Tibial nerve (tissue), 4 donors: ENCODE results near the gene SLC37A1. TPM values are rescaled to one million over a fixed set of nuclear protein-coding genes. Genes with fewer than 3 reads are reported as not detected.

Experiments used
- DNase-seq, 2 donors: peaks; one replicate each; pipeline ENCODE4 v3.0.0-alpha.2; 2019; ENCODE audit warnings: low spot score in 2 of 2
- H3K27ac ChIP-seq, 4 donors: fragments of 200-600 bp; sonication (generic) in 3 of 4; one replicate each; pipeline ENCODE4 v1.5.1; 2017 to 2019; ENCODE audit warnings: mild to moderate bottlenecking in 1 of 4
- H3K27me3 ChIP-seq, 2 donors: fragments of 200-600 bp; sonication (generic) in 1 of 2; one replicate each; pipeline versions ENCODE4 v1.5.1 to v1.6.0; 2017 to 2019
- H3K36me3 ChIP-seq, 3 donors: fragments of 200-600 bp; sonication (generic); one replicate each; pipeline ENCODE4 v1.5.1; 2018 to 2019
- H3K4me1 ChIP-seq, 4 donors: fragments of 200-600 bp; sonication (generic) in 3 of 4; one replicate each; pipeline ENCODE4 v1.5.1; 2017 to 2019
- H3K4me3 ChIP-seq, 4 donors: fragments of 200-600 bp; sonication (generic) in 3 of 4; one replicate each; pipeline ENCODE4 v1.5.1; 2017 to 2019; ENCODE audit warnings: mild to moderate bottlenecking in 1 of 4, moderate library complexity in 1 of 4
- H3K9me3 ChIP-seq, 4 donors: fragments of 200-600 bp; sonication (generic) in 3 of 4; one replicate each; pipeline ENCODE4 v1.5.1; 2017 to 2019
- EP300 ChIP-seq, 2 donors: sonication (generic); formaldehyde crosslinking; IDR thresholded peaks; one replicate each; pipeline ENCODE4 v1.6.1; 2017; ENCODE audit warnings: antibody characterized with exemption in 2 of 2, mild to moderate bottlenecking in 1 of 2
- POLR2A ChIP-seq, 2 donors: fragments of 450-650 bp; IDR thresholded peaks; one replicate each; pipeline ENCODE4 v1.6.1; 2017; ENCODE audit warnings: antibody characterized with exemption in 2 of 2, mild to moderate bottlenecking in 2 of 2, moderate library complexity in 2 of 2
- WGBS, 2 donors: methylation state at CpG; one replicate each; pipeline ENCODE4 v1.1.5; 2018; 5-methylcytosine and 5-hydroxymethylcytosine counted together
- total RNA-seq, 4 donors: library from RNA; depleted of rRNA; stranded (reverse); fragments of >200 nt; gene quantifications; one replicate each; pipeline ENCODE4 v1.1.0, GENCODE V29; 2016
- TF ChIP-seq, protein P1 (sequence below), 5 experiments: fragments of 200-600 bp in 3 of 5; fragments of 450-650 bp in 2 of 5; sonication (generic) in 3 of 5; IDR thresholded peaks; one replicate each; pipeline ENCODE4 v1.5.1; 2016 to 2019; ENCODE audit warnings: antibody characterized with exemption in 5 of 5, mild to moderate bottlenecking in 3 of 5, moderate library complexity in 2 of 5

Gene SLC37A1
- total RNA-seq, 4 donors from 2014 or later = 4.4 to 6.7 (median 5.0) TPM

DNA sequence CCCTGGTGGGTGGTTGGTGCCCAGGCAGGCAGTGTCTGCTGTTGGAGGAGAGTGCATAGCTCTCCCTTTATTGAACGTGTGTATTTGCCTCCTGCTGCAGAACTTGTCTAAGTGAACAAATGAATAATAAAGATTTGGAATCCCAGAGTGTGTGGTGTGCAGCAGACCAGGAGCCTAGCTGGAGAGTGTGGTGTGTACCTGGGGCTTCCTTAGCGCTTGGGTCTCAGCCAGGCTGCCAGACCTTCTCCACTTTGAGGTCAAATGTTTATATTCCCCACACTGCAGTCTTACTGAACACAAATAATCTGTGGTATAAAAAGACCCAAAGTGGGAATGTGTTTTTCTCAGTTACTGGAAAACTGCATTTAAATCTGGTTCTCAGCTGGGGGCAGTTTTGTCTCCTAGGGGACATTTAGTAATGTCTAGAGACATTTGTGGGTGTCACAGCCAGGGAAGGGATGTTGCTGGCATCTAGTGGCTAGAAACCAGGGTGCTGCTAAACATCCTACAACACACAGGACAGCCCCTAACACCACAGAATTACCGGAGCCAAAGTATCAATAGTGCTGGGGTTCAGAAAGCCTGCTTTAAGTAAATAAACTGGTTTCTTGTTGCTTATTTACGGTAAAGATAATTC, 23.6 kb downstream of the SLC37A1 start:
- peaks cover 0 to 27% (median 11%) of the 10 kb centered on the region in 4 donors for H3K4me1 ChIP-seq
- no peak overlapping the region for H3K27ac ChIP-seq
- WGBS, 2 donors = 78 to 80% methylated on average over 4 of the region's 4 CpGs
- H3K9me3 ChIP-seq = no peaks in the 10 kb centered on the region
- no peaks in the 10 kb centered on the region for H3K27me3 ChIP-seq
- no peak overlapping the region for H3K4me3 ChIP-seq
- H3K36me3 ChIP-seq = peaks cover 0 to 46% (median 0%) of the 10 kb centered on the region in 3 donors
- no peak for DNase-seq
- TF ChIP-seq, protein P1, sequence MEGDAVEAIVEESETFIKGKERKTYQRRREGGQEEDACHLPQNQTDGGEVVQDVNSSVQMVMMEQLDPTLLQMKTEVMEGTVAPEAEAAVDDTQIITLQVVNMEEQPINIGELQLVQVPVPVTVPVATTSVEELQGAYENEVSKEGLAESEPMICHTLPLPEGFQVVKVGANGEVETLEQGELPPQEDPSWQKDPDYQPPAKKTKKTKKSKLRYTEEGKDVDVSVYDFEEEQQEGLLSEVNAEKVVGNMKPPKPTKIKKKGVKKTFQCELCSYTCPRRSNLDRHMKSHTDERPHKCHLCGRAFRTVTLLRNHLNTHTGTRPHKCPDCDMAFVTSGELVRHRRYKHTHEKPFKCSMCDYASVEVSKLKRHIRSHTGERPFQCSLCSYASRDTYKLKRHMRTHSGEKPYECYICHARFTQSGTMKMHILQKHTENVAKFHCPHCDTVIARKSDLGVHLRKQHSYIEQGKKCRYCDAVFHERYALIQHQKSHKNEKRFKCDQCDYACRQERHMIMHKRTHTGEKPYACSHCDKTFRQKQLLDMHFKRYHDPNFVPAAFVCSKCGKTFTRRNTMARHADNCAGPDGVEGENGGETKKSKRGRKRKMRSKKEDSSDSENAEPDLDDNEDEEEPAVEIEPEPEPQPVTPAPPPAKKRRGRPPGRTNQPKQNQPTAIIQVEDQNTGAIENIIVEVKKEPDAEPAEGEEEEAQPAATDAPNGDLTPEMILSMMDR (IDR thresholded peaks at IDR 0.05) = peak in 1 of 5 experiments; percentile 8
- TF ChIP-seq EP300 (IDR thresholded peaks at IDR 0.05) (no peak), POLR2A (IDR thresholded peaks at IDR 0.05) (no peak)

DNA sequence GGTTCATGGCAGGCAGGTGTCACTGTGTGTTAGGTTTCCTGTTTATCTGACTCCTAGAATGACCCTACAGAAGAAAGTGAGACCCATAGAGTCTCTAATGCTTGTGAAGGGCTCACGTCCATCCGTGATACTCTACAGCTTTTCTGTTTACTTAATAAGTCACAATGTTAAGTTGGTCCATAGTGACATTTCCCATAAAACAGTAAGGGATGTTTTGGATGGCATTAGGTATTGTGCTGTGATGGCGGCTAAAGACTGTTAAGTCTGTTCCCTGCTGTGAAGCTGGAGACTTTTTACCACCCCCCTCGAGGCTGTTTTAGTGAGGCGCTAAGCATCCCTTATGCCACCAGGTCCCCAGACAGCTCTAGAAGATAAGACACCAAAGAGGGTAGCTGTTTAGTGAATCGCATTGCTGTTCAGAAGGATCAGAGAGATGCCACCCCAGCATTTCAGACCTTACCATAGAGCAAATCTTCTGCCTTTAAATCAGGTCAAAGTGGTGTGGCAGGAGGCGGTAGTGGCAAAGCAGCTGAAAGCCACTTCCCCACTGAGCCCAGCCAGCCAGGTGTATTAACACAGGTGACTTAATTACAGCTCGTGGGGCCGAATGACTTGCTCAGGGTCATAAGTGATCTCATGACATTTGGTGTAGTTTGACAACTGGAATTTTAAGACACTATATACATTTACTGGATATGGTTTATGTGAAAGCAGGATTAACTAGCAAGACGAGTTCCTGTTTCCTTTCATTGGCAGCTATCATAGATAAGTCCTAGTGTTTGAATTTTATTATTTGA, 25.0 kb downstream of the SLC37A1 start:
- Histone ChIP-seq H3K9me3 (no peaks in the 10 kb centered on the region), H3K36me3 (peaks cover 0 to 60% (median 0%) of the 10 kb centered on the region in 3 donors), H3K27ac (no peak overlapping the region), H3K4me3 (no peak overlapping the region), H3K4me1 (peaks cover 0 to 19% (median 5%) of the 10 kb centered on the region in 4 donors), H3K27me3 (no peaks in the 10 kb centered on the region)
- WGBS, 2 donors = 69 to 70% methylated on average over 10 of the region's 10 CpGs
- DNase-seq = no peak
- no peak for TF ChIP-seq POLR2A (IDR thresholded peaks at IDR 0.05)
- TF ChIP-seq, protein P1 (IDR thresholded peaks at IDR 0.05) = no peak
- no peak for TF ChIP-seq EP300 (IDR thresholded peaks at IDR 0.05)

DNA sequence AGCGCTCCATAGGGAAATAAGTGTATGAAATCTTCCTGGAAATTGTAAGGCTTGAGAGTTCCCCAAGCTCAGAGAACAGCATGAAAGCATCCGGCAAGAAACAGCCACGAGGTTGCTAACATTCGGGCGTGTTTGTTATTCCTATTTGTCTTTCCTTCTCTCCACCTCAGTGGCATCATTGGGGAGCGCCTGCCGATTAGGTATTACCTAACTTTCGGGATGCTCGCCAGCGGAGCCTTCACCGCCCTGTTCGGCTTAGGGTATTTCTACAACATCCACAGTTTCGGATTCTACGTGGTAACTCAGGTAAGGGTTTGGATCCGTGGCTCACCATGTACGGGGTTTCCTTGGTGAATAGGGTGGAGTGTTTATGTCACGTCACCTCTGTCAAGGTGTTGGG, 25.7 kb downstream of the SLC37A1 start:
- DNase-seq = no peak
- peaks cover 0 to 64% (median 0%) of the 10 kb centered on the region in 3 donors for H3K36me3 ChIP-seq

DNA sequence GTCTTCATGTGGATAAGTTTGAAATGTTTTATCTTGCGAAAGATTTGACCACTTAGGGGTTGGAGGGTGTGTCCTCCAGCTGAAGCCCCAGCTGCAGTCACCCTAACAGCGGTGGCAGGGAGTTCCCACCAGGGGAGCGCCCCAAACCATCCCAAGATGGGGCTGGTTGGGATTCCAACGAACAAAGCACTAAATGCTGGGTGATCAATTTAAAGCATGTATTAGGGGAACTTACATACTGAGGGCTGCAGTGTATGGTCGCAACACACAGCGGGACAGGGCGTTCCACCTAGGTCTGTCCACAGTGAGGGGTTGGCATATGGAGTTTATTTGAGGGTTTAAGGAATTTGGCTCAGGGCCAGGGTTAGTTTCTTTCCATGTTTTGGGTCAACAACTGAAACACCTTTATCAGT, 26.3 kb downstream of the SLC37A1 start:
- WGBS, 2 donors = 80 to 85% methylated on average over 5 to 7 of the region's 7 CpGs
- H3K27me3 ChIP-seq = no peaks in the 10 kb centered on the region
- H3K4me1 ChIP-seq = peaks cover 0 to 11% (median 2%) of the 10 kb centered on the region in 4 donors
- peaks cover 0 to 65% (median 0%) of the 10 kb centered on the region in 3 donors for H3K36me3 ChIP-seq
- no peaks in the 10 kb centered on the region for H3K9me3 ChIP-seq
- H3K27ac ChIP-seq = no peak overlapping the region
- TF ChIP-seq POLR2A (IDR thresholded peaks at IDR 0.05) = no peak
- TF ChIP-seq, protein P1 (IDR thresholded peaks at IDR 0.05) = no peak
- no peak for DNase-seq
- no peak overlapping the region for H3K4me3 ChIP-seq

More for the DNA sequence above, 25.7 kb downstream of the SLC37A1 start:
- TF ChIP-seq EP300 (IDR thresholded peaks at IDR 0.05) = no peak
- no peak for TF ChIP-seq POLR2A (IDR thresholded peaks at IDR 0.05)
- TF ChIP-seq, protein P1 (IDR thresholded peaks at IDR 0.05) = no peak
- H3K4me3 ChIP-seq = no peak overlapping the region
- WGBS, 2 donors = 86 to 90% methylated on average over 17 of the region's 17 CpGs
- H3K27ac ChIP-seq = no peak overlapping the region
- H3K4me1 ChIP-seq = peaks cover 0 to 16% (median 5%) of the 10 kb centered on the region in 4 donors
- no peaks in the 10 kb centered on the region for H3K27me3 ChIP-seq
- H3K9me3 ChIP-seq = no peaks in the 10 kb centered on the region

DNA sequence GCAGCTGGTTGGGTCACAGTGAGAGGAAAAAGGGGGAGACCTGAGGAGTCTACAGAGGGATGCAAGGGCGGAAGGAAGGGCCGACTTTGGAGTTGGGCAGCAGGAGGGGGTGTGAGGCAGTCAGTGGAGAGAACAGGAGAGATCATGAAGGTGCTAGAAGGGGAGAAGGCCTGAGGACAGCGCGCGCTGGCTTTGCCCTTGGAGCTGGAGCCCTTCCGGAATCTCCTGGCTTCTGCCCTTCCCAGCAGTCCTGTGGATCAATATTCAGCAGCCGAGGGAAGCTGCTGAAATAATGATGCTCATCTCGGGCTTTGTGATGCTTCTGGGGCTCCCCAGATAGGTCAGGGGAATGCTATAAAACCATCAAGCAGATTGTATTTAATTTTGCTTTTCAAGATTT, 26.7 kb downstream of the SLC37A1 start:
- 78 to 88% methylated on average over 8 of the region's 8 CpGs for WGBS, 2 donors

More for the DNA sequence above, 26.7 kb downstream of the SLC37A1 start:
- Histone ChIP-seq H3K9me3 (no peaks in the 10 kb centered on the region), H3K27ac (no peak overlapping the region), H3K4me1 (peaks cover 0 to 8% (median under 1%) of the 10 kb centered on the region in 4 donors), H3K4me3 (no peak overlapping the region), H3K36me3 (peaks cover 0 to 68% (median 0%) of the 10 kb centered on the region in 3 donors), H3K27me3 (no peaks in the 10 kb centered on the region)
- TF ChIP-seq EP300 (IDR thresholded peaks at IDR 0.05) (no peak), POLR2A (IDR thresholded peaks at IDR 0.05) (no peak)
- TF ChIP-seq, protein P1 (IDR thresholded peaks at IDR 0.05) = no peak
- no peak for DNase-seq
